GM12873 (cell line): ENCODE data around the gene SH3GL2.

ENCODE experiments used
- CTCF ChIP-seq: IDR thresholded peaks from 2 replicates; pipeline ENCODE4 v1.5.1; 2012; ENCODE audit warnings: low read depth, mild to moderate bottlenecking, moderate library complexity, low read length, control low read depth; ENCODE audit not compliant: insufficient read depth; ENCODE audit errors: missing control alignments

SH3GL2 gene

GRCh38 chr9:17694336-17694735, 115.5 kb downstream of the SH3GL2 start:
- TF ChIP-seq CTCF: no peak

- no peak for TF ChIP-seq CTCF
Observed at GRCh38 chr9:17695482-17695881, 116.6 kb downstream of the SH3GL2 start.

- no peak for TF ChIP-seq CTCF
Observed at GRCh38 chr9:17699615-17700330, 120.9 kb downstream of the SH3GL2 start.

- TF ChIP-seq CTCF: no peak
Observed at GRCh38 chr9:17706347-17706746, 127.5 kb downstream of the SH3GL2 start.

GRCh38 chr9:17719053-17719452, 140.2 kb downstream of the SH3GL2 start:
- TF ChIP-seq CTCF: no peak

- no peak for TF ChIP-seq CTCF
Observed at GRCh38 chr9:17721954-17722353, 143.1 kb downstream of the SH3GL2 start.

- no peak for TF ChIP-seq CTCF
Observed at GRCh38 chr9:17723656-17724055, 144.8 kb downstream of the SH3GL2 start.
